Measurements from ENCODE around the gene CSRNP3. TPM values are rescaled to one million over a fixed set of nuclear protein-coding genes. Genes with fewer than 3 reads are reported as not detected.

The CSRNP3 gene
- total RNA-seq, 4 donors from 2014 or later = 1.0 to 44.1 (median 4.3) TPM

- intact Hi-C loops (cut with DNase I; ENCODE audit: low total_unique reads) = no loop called here
- H3K9me3 ChIP-seq = no peaks in the 10 kb centered on the region
- no peak for DNase-seq
These were observed 3.1 kb upstream of the CSRNP3 start for GRCh38 chr2:165466386-165466785.

GRCh38 chr2:165467921-165468320 lies 1.6 kb upstream of the CSRNP3 start:
- Histone ChIP-seq H3K9me3 (no peaks in the 10 kb centered on the region), H3K36me3 (no peaks in the 10 kb centered on the region), H3K4me1 (no peaks in the 10 kb centered on the region), H3K27ac (no peak overlapping the region), H3K4me3 (no peak overlapping the region), H3K27me3 (no peaks in the 10 kb centered on the region)
- intact Hi-C loops (cut with DNase I; ENCODE audit: low total_unique reads) = no loop called here
- TF ChIP-seq POLR2A (IDR thresholded peaks at IDR 0.05) (no peak), CTCF (IDR thresholded peaks at IDR 0.05) (no peak)
- DNase-seq = no peak

More at GRCh38 chr2:165466386-165466785, 3.1 kb upstream of the CSRNP3 start:
- Histone ChIP-seq H3K4me1 (no peaks in the 10 kb centered on the region), H3K27ac (no peak overlapping the region), H3K36me3 (no peaks in the 10 kb centered on the region), H3K4me3 (no peak overlapping the region), H3K27me3 (no peaks in the 10 kb centered on the region)
- TF ChIP-seq CTCF (IDR thresholded peaks at IDR 0.05) (no peak), POLR2A (IDR thresholded peaks at IDR 0.05) (no peak)

- TF ChIP-seq POLR2A (IDR thresholded peaks at IDR 0.05) = no peak
- TF ChIP-seq CTCF (IDR thresholded peaks at IDR 0.05) = no peak
- H3K36me3 ChIP-seq = no peaks in the 10 kb centered on the region
- H3K9me3 ChIP-seq = no peaks in the 10 kb centered on the region
- H3K4me1 ChIP-seq = no peaks in the 10 kb centered on the region
- H3K27me3 ChIP-seq = no peaks in the 10 kb centered on the region
- H3K4me3 ChIP-seq = peak overlapping the region; percentile 39 to 46
- peak overlapping the region; percentile 52 to 71 for H3K27ac ChIP-seq
- intact Hi-C loops (cut with DNase I; ENCODE audit: low total_unique reads) = no loop called here
- no peak for DNase-seq
These were observed 863 bp downstream of the CSRNP3 start for GRCh38 chr2:165470361-165470760.

- Histone ChIP-seq H3K9me3 (no peaks in the 10 kb centered on the region), H3K4me1 (no peaks in the 10 kb centered on the region), H3K27ac (peak overlapping the region in 1 of 2 donors; percentile 71), H3K27me3 (no peaks in the 10 kb centered on the region), H3K4me3 (peak overlapping the region; percentile 2 to 4), H3K36me3 (no peaks in the 10 kb centered on the region)
- intact Hi-C loops (cut with DNase I; ENCODE audit: low total_unique reads) = no loop called here
- no peak for DNase-seq
- no peak for TF ChIP-seq POLR2A (IDR thresholded peaks at IDR 0.05)
- no peak for TF ChIP-seq CTCF (IDR thresholded peaks at IDR 0.05)
These were observed 2.0 kb downstream of the CSRNP3 start for GRCh38 chr2:165471349-165471950.

GRCh38 chr2:165472922-165473321 lies 3.4 kb downstream of the CSRNP3 start:
- H3K27me3 ChIP-seq = no peaks in the 10 kb centered on the region
- DNase-seq = no peak

More at GRCh38 chr2:165472922-165473321, 3.4 kb downstream of the CSRNP3 start:
- no peaks in the 10 kb centered on the region for H3K4me1 ChIP-seq
- no peak overlapping the region for H3K4me3 ChIP-seq
- intact Hi-C loops (cut with DNase I; ENCODE audit: low total_unique reads) = no loop called here
- no peak overlapping the region for H3K27ac ChIP-seq
- no peaks in the 10 kb centered on the region for H3K36me3 ChIP-seq
- no peaks in the 10 kb centered on the region for H3K9me3 ChIP-seq
- TF ChIP-seq POLR2A (IDR thresholded peaks at IDR 0.05) (no peak), CTCF (IDR thresholded peaks at IDR 0.05) (no peak)

Measured in uterus (tissue), 4 donors.